Inferior parietal cortex (tissue), 1 donor: Measurements from ENCODE around the gene GSG1.
"Not testable (repeated sequence)": the region's sequence is repeated elsewhere in the genome, so short reads cannot be mapped to it uniquely, and the experiment has no call there.

Experiments used
- DNase-seq: peaks from one replicate; pipeline ENCODE4 v3.0.0-alpha.2; 2016; ENCODE audit errors: extremely low spot score

The GSG1 gene

DNA sequence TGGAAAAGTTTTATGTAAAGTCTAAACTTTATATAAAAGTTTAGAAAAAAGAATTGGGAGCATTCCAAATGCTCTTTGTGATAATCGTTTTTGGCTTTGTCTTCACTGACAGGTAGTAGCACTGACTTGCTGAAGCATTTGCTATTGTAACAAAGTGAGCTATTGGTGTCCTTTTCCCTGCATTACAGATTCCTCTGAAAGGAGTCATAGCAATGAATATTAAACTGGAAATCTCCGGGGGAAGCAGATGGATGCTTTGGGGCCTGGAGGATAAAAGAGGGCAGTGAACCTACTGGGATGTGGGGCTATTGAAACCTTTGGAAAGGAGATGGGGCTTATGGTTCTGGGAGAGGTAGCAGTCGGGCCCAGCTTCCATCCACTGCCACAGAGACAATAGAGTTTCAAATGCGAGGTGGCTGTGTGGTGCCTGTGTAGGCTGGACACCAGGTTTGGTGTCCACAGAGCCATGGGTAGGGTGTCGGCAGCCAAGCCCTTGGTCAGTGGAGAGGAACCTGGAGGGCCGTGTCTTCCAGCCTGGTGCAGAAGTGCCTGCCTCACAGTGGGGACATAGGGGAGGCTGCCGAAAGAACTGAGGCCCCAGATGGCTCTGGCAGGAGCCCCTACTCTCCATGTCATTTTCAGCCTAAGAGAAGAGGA, 10.1 kb downstream of the GSG1 start:
- DNase-seq = no peak

DNA sequence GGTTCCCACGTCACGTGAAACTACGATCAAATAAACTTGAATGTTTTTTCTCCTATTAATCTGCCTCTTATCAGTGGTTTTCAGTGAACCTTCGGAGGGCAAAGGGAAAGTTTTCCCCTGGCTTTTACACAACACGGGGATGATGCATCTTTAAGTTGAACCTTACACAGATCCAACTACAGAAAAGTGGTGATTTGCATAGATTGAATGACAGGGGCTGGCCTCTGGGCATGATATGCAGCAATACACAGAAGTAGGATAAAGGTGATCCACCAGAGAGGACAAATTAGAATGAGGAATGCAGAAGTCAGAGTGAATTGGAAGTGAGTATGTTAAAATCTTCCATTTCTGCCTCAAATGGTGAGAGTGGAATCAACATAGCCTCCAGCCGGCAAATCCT, 11.6 kb downstream of the GSG1 start:
- no peak for DNase-seq

DNA sequence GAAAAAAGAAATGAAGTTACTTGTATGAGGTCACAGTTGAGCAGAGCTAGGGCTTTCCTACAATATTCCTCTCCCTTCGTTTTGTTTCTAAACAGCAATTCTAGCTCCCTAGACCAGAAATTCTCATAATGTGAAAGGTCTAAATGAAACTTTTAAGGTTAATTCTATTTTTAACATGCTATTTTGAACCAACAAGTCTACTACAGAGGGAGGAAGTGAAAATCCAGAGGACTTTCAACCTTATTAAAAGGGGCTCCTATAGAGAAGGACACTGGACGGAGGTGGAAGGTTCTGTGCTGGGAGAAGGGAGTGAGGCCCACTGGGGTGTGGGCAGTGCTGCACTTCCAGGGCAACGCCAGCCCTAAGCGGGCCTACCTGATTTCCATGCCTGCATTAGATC, 13.4 kb downstream of the GSG1 start:
- no peak for DNase-seq

DNA sequence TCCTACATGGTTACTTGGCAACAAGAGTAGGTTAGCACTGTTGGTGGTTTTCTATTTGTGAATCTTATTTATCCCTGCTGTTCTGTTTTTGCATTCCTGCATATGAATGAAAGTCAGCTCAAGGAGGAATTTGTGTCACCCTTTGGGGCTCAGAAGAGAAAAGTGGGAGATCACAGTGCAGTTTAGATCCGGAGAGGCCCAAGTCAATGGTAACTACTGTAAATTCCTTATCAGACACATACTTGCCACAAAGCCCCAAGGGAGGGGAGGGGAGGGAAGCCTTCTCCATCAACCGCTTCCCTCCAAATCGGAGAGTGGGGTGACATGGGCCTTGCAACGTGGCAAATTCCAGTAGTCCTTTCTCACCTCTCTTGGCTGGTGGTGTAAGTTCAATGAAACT, 15.0 kb downstream of the GSG1 start:
- DNase-seq = no peak

DNA sequence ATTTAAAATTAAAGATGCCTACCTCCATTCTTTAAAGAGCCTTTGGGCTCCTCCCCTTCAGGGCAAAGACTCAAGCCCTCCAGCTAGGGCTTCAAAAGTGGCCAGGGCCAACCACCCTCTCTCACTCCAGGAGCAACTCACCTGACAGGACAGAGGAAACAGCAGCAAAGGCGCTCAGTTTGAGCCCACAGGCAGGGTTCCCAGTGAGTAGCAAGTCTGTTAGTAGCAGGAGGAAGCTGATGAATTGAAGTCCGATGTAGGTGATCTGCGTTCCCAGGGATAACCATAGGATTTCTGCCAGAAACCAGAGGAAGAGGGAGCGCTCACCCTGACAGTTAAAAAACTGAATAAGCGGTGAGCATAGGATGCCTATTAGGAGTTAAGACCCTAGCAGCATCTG, 15.7 kb downstream of the GSG1 start:
- no peak for DNase-seq

DNA sequence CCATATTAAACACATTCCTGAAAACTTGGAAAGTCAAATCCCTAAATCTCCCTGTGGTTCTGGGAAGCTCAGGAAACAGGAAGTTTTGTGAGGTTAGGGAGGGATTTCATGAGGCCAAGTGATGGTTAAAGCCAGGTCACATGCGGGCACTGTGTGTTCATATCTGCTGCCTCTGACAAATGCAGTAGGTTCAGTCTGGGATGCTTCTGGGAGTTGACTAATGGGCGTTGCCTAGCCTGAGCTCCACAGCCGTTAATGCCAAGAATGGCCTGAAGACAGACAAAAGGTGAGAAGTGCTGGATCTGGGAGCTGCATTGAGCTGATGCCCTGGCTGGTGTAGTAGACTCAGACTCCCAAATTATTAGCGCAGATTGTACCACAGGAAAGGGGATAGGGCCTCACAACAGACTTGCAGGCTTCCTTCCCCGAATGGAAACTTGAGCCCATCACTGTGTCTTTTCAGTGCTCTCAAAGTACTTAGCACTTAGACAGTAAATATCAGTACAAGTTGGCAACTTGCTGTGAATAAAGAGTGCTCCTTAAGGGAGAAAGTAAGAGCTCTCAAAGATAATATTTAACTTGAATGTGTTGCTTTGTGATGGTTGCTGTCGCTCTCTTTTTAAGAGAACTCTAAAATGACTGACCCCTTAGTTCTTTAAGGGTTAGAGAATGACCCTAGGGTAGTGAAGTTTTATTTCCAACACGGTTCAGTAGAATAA, 17.3 kb downstream of the GSG1 start:
- DNase-seq = no peak

DNA sequence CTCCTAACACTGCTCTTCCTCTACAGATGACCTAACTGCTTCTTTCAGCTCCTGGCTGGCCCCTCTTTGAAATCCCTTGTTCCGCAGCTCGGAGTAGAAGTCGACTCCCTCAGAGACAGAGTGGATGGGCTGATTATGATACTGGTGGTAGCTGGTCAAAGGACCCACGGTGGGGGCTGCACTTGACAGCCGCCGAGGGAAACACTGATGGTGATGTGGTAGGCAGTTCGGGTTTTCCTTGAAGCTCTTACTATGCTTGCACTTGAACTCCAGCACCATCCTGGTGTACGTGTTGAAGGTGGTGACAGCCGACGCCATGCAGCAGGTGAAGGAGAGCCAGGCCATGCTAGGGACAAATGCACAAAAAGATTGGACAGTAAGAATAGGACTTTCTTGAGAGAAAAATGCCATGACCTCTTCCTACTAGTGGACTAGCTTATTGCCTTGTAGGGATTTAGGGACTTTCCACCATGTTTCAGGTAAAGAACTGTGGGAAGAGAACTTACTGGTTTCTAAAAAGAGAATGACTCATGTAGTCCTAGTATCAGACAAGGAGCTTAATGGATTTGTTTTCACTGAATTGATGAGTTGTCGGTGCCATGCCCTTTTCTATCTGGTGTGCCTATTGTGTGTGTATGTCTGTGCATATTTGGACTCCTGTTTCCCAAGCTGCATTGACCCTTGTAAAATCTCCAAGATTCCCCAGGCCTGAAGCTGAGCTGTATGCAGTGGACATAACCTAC, 18.4 kb downstream of the GSG1 start:
- no peak for DNase-seq

DNA sequence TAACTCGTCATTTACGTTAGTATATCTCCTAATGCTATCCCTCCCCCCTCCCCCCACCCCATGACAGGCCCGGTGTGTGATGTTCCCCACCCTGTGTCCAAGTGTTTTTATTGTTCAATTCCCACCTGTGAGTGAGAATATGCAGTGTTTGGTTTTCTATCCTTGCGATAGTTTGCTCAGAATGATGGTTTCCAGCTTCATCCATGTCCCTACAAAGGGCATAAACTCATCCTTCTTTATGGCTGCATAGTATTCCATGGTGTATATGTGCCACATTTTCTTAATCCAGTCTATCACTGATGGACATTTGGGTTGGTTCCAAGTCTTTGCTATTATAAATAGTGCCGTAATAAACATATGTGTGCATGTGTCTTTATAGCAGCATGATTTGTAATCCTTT, 19.8 kb downstream of the GSG1 start:
- not testable (repeated sequence) for DNase-seq

DNA sequence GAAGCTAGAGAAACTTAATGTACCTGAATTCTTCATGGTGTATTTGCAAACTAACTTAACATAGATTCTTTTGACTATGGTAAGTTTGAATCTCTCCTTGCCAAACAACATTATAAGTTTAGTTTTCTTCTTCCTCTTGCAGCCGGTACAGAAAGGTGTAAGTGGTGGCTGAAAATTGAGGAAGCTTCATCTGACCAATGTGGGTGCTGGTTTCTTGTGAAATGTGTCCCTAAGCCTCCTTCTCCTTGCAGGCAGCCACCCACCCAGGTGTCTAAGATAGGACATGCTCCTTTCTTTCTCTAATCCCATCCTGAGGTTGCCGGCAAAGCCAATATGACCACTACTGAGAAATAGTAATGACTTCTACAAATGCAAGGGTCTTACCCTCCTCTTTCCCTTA, 20.6 kb downstream of the GSG1 start:
- no peak for DNase-seq

DNA sequence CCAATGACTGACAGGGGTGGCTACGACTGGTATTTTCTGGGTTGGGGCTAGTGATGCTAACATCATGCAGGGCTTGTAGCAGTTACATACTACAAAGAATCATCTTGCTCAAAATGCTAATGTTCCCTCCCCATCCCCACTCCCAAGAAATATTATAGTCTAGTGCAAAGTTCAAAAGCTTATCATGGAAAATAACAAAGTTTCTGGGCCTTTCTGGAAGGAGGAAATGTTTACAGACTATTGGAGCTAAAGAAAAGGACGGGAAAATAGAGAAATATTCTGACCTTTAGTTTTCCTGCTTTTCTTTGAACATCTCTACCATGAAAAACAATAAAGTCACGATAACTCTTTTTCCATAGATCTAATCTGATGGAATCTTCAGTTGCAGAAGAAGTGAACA, 23.2 kb downstream of the GSG1 start:
- DNase-seq = no peak

DNA sequence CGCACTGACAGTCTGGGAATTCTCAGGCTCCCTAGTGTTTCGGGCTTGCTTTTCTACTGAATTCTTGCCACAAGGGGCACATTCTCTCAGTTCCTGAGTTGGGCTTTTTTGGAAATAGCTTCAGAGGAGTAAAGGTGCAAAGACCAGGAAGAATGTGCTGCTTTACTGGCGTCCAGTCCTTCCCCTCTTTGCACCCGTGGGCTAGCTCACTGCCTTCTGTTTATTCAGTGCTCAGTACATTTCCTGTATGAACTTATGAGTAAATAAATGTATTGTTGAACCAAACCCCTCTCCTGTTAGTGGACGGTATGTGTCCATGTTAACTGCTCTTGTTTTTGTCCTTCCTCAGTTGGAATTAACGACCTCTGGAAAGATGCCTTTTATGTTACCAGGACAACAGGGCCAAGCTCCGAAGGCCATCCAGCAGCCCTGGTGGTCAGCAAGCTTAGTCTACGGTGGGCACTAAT, 24.0 kb downstream of the GSG1 start:
- DNase-seq = no peak

DNA sequence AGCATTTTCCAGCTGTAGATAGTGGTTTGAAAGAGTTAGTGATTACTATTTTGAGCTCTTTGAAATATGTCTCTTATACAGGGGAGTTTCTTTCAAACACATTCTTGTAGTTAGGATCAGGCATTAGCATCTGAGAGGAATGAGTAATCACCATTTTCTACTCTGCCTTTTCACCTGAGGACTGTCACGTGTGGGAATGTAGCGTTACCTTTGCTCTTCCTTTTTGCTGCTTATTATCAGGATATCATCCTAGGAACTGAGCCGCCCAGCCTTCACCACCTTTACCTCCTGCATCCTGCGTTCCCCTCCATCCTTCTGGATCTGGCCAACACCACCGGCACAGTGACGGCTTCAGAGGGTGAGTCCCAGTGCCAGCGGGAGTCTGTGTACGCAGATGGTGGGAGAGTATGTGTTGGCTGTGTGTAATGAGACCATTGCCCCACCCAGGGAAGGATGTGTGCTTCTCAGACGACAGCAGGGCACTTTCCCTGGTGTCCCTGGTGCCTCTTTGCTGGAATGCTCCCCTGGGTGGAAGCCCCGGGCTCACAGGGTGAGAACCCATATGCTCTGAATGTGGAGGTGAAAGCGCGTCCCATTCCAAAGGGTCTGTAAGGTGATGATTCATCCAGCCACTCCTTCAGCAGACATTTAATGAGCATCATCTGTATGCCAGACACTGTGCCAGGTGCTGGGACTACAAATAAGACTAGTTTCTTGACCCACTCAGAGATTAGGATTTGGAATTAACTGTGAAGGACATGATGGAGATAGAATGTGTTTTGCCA, 27.5 kb downstream of the GSG1 start:
- DNase-seq = no peak

DNA sequence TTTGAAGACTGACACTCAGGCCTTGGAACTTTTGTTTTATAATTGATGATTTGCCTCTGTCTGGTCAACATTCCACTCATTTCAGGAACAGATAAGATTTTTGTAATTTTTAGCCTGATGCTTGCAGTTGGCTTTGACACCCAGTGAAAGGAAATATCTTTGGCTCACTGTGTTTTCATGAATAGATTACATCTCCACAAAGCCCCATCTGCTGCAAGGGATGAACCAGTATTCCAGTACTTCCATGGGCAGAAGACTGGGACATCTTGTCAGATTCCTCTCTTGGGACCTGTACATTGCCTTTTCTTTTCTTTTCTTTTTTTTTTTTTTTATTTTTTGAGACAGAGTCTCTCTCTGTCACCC, 28.4 kb downstream of the GSG1 start:
- DNase-seq = no peak

DNA sequence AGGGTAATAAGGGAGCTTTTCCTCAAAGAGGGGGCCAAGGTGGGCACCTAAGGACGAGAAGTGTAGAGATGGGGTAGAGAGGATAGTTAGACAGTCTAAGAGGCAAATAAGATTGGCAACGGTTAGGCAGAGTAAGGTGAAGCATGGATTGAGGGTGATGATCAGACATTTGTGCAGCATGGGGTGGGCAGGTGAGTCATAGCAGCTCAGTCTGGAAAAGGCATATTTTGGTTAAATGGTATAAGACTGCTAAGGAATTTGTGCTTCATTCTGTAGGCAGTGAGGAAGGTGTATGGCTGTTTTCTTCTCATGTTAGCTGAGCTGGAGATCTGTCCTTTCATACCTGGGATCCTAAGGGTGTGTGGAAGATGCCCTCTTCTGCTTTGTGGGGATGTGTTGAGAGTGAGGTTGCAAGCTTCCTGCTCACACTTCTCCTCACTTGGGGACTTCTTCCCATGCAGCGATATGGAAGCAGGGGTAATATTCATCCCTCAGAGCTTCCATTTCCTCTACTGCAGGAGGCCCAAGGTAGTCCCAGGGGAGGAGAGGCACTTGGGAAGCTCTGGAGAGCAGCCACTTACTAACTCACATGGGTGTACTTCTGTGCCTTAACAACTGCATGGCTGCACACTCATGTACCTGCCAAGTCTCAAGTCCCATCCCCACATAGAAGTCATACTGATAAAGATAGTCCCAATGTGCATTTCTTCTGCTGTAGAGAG, 28.9 kb downstream of the GSG1 start:
- no peak for DNase-seq

DNA sequence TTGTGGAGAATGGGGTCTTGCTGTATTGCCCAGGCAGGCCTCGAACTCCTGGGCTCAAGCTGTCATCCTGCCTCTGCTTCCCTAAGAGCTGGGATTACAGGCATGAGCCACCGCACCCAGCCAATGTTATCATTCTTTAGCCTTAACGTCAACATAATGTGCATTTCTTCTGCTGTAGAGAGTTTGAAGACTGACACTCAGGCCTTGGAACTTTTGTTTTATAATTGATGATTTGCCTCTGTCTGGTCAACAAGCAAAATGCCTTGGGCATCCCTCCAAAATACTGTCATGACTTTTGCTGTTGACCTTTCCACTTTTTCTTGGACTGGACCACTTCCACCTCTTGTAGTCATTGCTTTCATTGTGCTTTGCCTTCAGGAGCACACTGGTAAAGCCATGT, 30.3 kb downstream of the GSG1 start:
- DNase-seq = no peak

DNA sequence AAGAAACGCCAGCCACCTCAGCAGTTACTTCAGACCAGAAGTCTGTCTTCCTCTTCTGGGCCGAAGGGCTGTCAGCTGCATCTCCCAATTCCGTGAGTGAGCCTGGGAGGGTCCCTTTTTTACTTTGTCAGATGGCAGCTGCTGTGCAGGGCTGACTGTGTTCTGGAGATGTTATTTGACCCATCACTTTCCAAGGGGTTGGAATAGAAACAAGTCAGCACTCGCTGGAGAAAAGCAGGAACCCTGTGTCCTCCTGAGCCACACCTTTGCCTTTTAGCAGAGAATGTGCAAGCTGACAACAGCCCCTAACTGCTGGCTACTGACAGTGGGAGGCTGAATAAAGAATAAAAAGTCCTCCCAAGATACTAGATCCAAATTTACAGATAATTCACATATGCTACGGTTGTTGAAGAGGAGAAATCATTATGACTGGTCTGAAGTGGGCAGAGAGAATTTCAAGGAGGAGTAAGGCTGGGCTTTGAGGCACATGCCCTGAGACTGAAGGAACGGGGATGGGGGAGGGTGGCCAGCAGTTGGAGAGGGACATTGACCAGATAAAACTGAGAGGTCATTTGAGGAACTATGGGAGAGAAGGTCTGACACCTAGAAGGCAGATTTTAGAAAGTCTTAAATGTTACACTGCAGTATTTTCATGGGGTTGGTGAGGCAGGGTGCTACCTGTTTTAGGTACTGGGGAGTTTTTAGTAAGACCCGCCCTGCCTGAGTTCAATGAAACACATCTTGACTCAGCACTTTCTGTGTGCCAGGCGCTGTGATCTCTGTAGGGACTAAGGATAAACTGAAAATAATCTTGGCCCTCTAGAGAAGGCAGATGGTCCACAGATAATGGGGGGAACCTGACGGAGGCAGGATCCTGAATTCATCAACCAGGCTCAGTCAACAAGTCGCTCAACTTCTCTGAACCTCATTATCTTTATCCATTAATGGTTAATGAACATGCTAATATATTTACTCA, 31.9 kb downstream of the GSG1 start:
- no peak for DNase-seq

DNA sequence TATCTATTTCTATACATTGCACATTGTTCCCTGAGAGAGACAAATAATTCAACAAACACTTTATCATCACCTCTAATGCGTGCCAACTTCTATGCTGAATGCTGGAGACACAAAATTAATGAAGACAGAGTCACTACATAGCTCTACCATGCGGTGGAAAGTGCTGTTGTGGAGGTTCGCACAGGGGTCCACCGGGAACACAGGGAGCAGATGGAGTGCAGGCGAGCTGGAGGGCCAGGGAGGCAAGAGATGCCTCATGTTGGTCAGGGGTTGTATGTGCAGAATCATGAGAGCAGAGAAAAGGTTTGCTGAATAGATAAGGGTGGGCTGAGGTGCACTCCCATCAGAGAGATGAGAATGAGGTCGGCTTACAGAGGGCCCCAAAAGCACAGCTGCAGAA, 34.1 kb downstream of the GSG1 start:
- no peak for DNase-seq

DNA sequence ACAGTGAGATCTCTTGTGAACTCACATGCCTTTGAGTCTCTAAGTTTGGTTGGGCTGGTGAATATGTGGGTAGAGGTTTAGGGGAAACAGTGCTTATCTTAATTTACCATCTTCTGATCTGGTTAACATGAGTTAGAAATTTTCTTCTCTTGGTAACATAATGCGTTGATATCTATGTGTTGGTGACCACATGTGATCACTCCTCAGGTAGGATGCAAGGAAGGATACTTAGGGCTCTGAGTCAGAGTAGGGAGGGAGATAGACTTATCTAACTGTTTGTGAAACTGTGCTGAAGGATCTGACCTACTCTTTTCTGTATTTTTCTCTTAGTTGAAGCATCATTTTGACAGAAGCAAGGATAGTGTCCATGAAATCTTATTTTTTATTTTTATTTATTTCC, 36.1 kb downstream of the GSG1 start:
- DNase-seq = no peak

DNA sequence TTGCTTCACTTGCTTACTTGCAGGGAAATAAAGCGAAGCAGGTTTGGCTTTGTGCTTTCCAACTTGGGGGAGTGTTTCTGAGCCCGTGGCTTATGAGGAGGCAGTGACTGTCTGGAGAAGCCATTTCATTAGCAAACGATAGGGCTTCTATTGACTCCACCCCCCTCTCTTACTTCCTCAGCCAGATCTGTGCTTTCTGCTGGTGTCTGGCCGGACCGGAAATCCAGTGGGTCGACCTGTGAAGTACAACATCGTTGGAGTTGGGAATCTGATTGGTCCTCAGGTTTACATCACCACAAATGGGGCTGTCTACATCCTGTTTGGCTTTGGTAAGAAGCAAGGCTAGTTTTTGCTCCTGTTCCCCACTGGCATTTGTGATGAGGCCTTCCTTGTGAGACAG, 37.0 kb downstream of the GSG1 start:
- DNase-seq = no peak

DNA sequence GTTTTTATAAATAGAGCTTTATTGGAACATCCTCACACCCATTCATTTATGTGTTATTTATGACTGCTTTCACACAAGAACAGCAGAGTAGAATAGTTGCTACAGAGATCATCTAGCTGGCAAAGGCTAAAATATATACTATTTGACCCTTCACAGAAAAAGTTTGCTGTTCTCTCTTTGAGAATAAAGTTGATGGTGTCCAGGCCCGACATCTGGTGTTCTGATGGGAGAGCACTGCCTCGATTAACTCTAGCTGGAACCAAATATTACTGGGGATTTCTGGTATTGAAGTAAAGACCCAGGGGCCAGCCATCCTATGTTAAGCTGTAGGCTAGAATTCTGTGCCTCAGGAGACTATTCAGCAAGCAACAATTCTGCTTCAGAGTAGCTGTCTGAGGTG, 37.5 kb downstream of the GSG1 start:
- DNase-seq = no peak
